B cell (primary cell): ENCODE results near the gene ELL. TPM values are rescaled to one million over a fixed set of nuclear protein-coding genes. Genes with fewer than 3 reads are reported as not detected.
"Not testable (repeated sequence)": the region's sequence is repeated elsewhere in the genome, so short reads cannot be mapped to it uniquely, and the experiment has no call there.

ENCODE experiments used
- ATAC-seq: fragments of 200-7000 bp; cut with Tn5 transposase; one replicate; pipeline ENCODE4 v1.10.0; 2021; ENCODE audit warnings: low read depth, mild to moderate bottlenecking, moderate number of reproducible peaks, moderate library complexity
- CTCF ChIA-PET: fragments of 350-600 bp; sonication (Branson Sonifier 250); formaldehyde crosslinking; loops from one replicate; lab custom pipeline; 2021; ENCODE audit warnings: antibody characterized with exemption, inconsistent platforms; lab: Charles Lee
- POLR2A ChIA-PET: fragments of 350-600 bp; sonication (Branson Sonifier 250); formaldehyde crosslinking; loops from one replicate; lab custom pipeline; 2021; ENCODE audit warnings: antibody characterized with exemption; lab: Charles Lee
- DNase-seq: peaks from one replicate; pipeline ENCODE4 v3.0.0; 2013
- H2AFZ ChIP-seq: 2 replicates; pipeline ENCODE4 v1.6.1; 2012; ENCODE audit warnings: mild to moderate bottlenecking, low read depth, low read length; ENCODE audit not compliant: insufficient read depth, poor library complexity, severe bottlenecking
- H3K27ac ChIP-seq, 2 donors: 1 replicate in 1 of 2; 2 replicates in 1 of 2; pipeline ENCODE4 v1.5.1; 2012 to 2013; ENCODE audit warnings: low read length in 2 of 2, mild to moderate bottlenecking in 2 of 2, moderate library complexity in 1 of 2
- H3K27me3 ChIP-seq, 4 experiments: fragments of 200-600 bp in 1 of 4; sonication (generic) in 1 of 4; replicated peaks in 1 of 4; 1 replicate in 2 of 4; 2 replicates in 2 of 4; pipeline versions ENCODE4 v1.6.1 to v1.7.0; 2013 to 2016; ENCODE audit warnings: low read length in 3 of 4, mild to moderate bottlenecking in 2 of 4, mixed read lengths in 1 of 4, moderate library complexity in 1 of 4; ENCODE audit not compliant: insufficient read depth in 4 of 4, control insufficient read depth in 3 of 4; ENCODE audit errors: control extremely low read depth in 1 of 4
- H3K36me3 ChIP-seq, 2 experiments: replicated peaks in 1 of 2; 1 replicate in 1 of 2; 2 replicates in 1 of 2; pipeline versions ENCODE4 v1.6.1 to v1.7.1; 2013; ENCODE audit warnings: low read length in 1 of 2; ENCODE audit not compliant: insufficient read depth in 2 of 2, control insufficient read depth in 1 of 2; ENCODE audit errors: control extremely low read depth in 1 of 2, extremely low read depth in 1 of 2
- H3K4me1 ChIP-seq, 2 donors: fragments of 200-600 bp in 1 of 2; sonication (generic) in 1 of 2; 1 replicate in 1 of 2; 2 replicates in 1 of 2; pipeline versions ENCODE4 v1.5.1 to v1.6.1; 2013 to 2017; ENCODE audit warnings: low read length in 2 of 2; ENCODE audit not compliant: control insufficient read depth in 2 of 2, insufficient read depth in 2 of 2
- H3K4me2 ChIP-seq: replicated peaks from 2 replicates; pipeline ENCODE3; 2012; ENCODE audit warnings: mild to moderate bottlenecking, low read depth, low read length; ENCODE audit not compliant: poor library complexity, severe bottlenecking
- H3K4me3 ChIP-seq, 5 experiments: fragments of 200-600 bp in 1 of 5; sonication (generic) in 1 of 5; 1 replicate in 3 of 5; 2 replicates in 2 of 5; pipeline versions ENCODE4 v1.5.1 to v1.7.0; 2011 to 2016; ENCODE audit warnings: low read length in 4 of 5, mild to moderate bottlenecking in 4 of 5, low read depth in 2 of 5, control low read depth in 1 of 5, moderate library complexity in 1 of 5; ENCODE audit not compliant: insufficient read depth in 1 of 5; ENCODE audit errors: control extremely low read depth in 1 of 5, extremely low read depth in 1 of 5
- H3K79me2 ChIP-seq: fragments of 200-600 bp; sonication (generic); one replicate; pipeline ENCODE4 v1.6.0; 2016; ENCODE audit warnings: low read length; ENCODE audit not compliant: control insufficient read depth, insufficient read depth
- H3K9ac ChIP-seq: fragments of 200-600 bp; sonication (generic); 2 replicates; pipeline ENCODE4 v1.6.1; 2017; ENCODE audit warnings: mild to moderate bottlenecking, low read length, moderate library complexity
- H3K9me3 ChIP-seq, 3 donors: one replicate each; pipeline versions ENCODE4 v1.6.1 to v1.7.1; 2013; ENCODE audit warnings: low read length in 2 of 3; ENCODE audit not compliant: control insufficient read depth in 2 of 3, insufficient read depth in 1 of 3; ENCODE audit errors: control extremely low read depth in 1 of 3
- H4K20me1 ChIP-seq: 2 replicates; pipeline ENCODE4 v1.6.0; 2012; ENCODE audit warnings: mild to moderate bottlenecking, low read length; ENCODE audit not compliant: insufficient read depth, control insufficient read depth, poor library complexity, severe bottlenecking
- H3K27ac Mint-ChIP-seq: one replicate; pipeline ENCODE4 v1.8.0; 2021; ENCODE audit warnings: mixed read lengths
- H3K27me3 Mint-ChIP-seq: one replicate; pipeline ENCODE4 v1.8.0; 2021; ENCODE audit warnings: mixed read lengths
- H3K4me1 Mint-ChIP-seq: one replicate; pipeline ENCODE4 v1.8.0; 2021; ENCODE audit warnings: mixed read lengths
- H3K4me3 Mint-ChIP-seq: one replicate; pipeline ENCODE4 v1.8.0; 2021; ENCODE audit warnings: mixed read lengths
- H3K9me3 Mint-ChIP-seq: one replicate; pipeline ENCODE4 v1.8.0; 2022; ENCODE audit warnings: mixed read lengths; ENCODE audit not compliant: insufficient read depth
- EZH2 ChIP-seq: IDR thresholded peaks from 2 replicates; pipeline ENCODE4 v1.6.1; 2012; ENCODE audit warnings: borderline replicate concordance, low read depth, mild to moderate bottlenecking, moderate library complexity, low read length; ENCODE audit not compliant: insufficient read depth, poor library complexity, severe bottlenecking
- WGBS: methylation state at CpG from one replicate; pipeline ENCODE4 v1.1.5; 2013; ENCODE audit warnings: missing lambda C conversion rate; ENCODE audit not compliant: insufficient coverage; 5-methylcytosine and 5-hydroxymethylcytosine counted together
- intact Hi-C: fragments of 100-400 bp; cut with micrococcal nuclease; formaldehyde crosslinking; loops from one replicate; pipeline ENCODE4 v1.10.0; 2022
- polyA plus RNA-seq: library from polyadenylated mRNA; depleted of rRNA; stranded (reverse); fragments of >200 nt; gene quantifications from 2 replicates; pipeline ENCODE4 v1.2.3, GENCODE V29; 2012
- total RNA-seq, 2 donors: library from RNA; stranded (reverse); fragments of 120-200 nt in 1 of 2; gene quantifications; 1 replicate in 1 of 2; 2 replicates in 1 of 2; pipeline versions ENCODE4 v1.2.3 to v1.2.4, GENCODE V29; 2013 to 2022
- TF ChIP-seq, protein P1 (sequence below): fragments of 200-600 bp; IDR thresholded peaks from one replicate; pipeline ENCODE4 v1.8.0; 2022; ENCODE audit warnings: antibody characterized with exemption, mild to moderate bottlenecking

ELL gene
- total and polyA plus RNA-seq, 2 donors (not counting 1 experiment from before 2014, with no cell fraction given), result 21.2 to 31.4 TPM

- intact Hi-C loops, result no loop called here
- no peak overlapping the region for H3K27ac ChIP-seq
- H2AFZ ChIP-seq, result no peak overlapping the region
Measured at GRCh38 chr19:18526316-18526715, 4.4 kb upstream of the ELL start.

GRCh38 chr19:18523841-18524240 is 2.0 kb upstream of the ELL start:
- Histone ChIP-seq H3K4me1 (peaks cover 7 to 21% of the 10 kb centered on the region in 2 donors), H2AFZ (no peak overlapping the region), H3K4me2 (no peak overlapping the region), H3K4me3 (no peak overlapping the region), H3K79me2 (peaks cover 28% of the 10 kb centered on the region), H4K20me1 (peaks cover 14% of the 10 kb centered on the region), H3K27me3 (no peaks in the 10 kb centered on the region), H3K27ac (no peak overlapping the region), H3K9ac (no peak overlapping the region), H3K9me3 (no peaks in the 10 kb centered on the region), H3K36me3 (no peaks in the 10 kb centered on the region)
- ATAC-seq (no peak), DNase-seq (no peak)
- 93% methylated on average over 8 of the region's 9 CpGs for WGBS
- no peaks in the 10 kb centered on the region for H3K27me3 Mint-ChIP-seq
- TF ChIP-seq EZH2, result no peak
- TF ChIP-seq, protein P1, sequence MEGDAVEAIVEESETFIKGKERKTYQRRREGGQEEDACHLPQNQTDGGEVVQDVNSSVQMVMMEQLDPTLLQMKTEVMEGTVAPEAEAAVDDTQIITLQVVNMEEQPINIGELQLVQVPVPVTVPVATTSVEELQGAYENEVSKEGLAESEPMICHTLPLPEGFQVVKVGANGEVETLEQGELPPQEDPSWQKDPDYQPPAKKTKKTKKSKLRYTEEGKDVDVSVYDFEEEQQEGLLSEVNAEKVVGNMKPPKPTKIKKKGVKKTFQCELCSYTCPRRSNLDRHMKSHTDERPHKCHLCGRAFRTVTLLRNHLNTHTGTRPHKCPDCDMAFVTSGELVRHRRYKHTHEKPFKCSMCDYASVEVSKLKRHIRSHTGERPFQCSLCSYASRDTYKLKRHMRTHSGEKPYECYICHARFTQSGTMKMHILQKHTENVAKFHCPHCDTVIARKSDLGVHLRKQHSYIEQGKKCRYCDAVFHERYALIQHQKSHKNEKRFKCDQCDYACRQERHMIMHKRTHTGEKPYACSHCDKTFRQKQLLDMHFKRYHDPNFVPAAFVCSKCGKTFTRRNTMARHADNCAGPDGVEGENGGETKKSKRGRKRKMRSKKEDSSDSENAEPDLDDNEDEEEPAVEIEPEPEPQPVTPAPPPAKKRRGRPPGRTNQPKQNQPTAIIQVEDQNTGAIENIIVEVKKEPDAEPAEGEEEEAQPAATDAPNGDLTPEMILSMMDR, result no peak
- intact Hi-C loops, result loop anchor here (5.0 kb wide), 4 partner anchors 323 to 1297 kb away; partner anchors contain the start of genes ARMC6, MPV17L2, OCEL1 and SUGP2
- ChIA-PET POLR2A (no interaction called here), CTCF (no interaction called here)
- H3K4me3 Mint-ChIP-seq, result no peak overlapping the region
- no peak overlapping the region for H3K27ac Mint-ChIP-seq
- H3K9me3 Mint-ChIP-seq, result no peaks in the 10 kb centered on the region
- peaks cover 18% of the 10 kb centered on the region for H3K4me1 Mint-ChIP-seq

More at GRCh38 chr19:18526316-18526715, 4.4 kb upstream of the ELL start:
- ChIA-PET POLR2A (interaction anchor here (0.6 kb wide), 1 partner anchor 40 kb away, joined by 4 read pairs; no protein-coding TSS in a partner anchor), CTCF (no interaction called here)
- Mint-ChIP-seq H3K4me1 (peaks cover 3% of the 10 kb centered on the region), H3K4me3 (no peak overlapping the region), H3K27ac (no peak overlapping the region), H3K9me3 (no peaks in the 10 kb centered on the region), H3K27me3 (no peaks in the 10 kb centered on the region)
- Histone ChIP-seq H3K9me3 (no peaks in the 10 kb centered on the region), H3K79me2 (peaks cover 4% of the 10 kb centered on the region), H3K27me3 (no peaks in the 10 kb centered on the region), H4K20me1 (no peaks in the 10 kb centered on the region), H3K9ac (no peak overlapping the region), H3K4me3 (no peak overlapping the region), H3K4me1 (peaks cover 3 to 5% of the 10 kb centered on the region in 2 donors), H3K4me2 (no peak overlapping the region), H3K36me3 (peaks cover 1 to 2% of the 10 kb centered on the region in 2 experiments)
- no peak for DNase-seq
- TF ChIP-seq EZH2, result no peak
- TF ChIP-seq, protein P1, result no peak
- WGBS, result 92% methylated on average over 7 of the region's 9 CpGs
- ATAC-seq, result no peak

- not testable (repeated sequence) for ATAC-seq, H3K36me3 ChIP-seq, H3K9me3 Mint-ChIP-seq, H3K27me3 ChIP-seq, H3K9me3 ChIP-seq, DNase-seq, H3K27me3 Mint-ChIP-seq
- CTCF ChIA-PET, result interaction anchor here (3.9 to 4.4 kb wide), 3 partner anchors 35 to 323 kb away, joined by 13 to 47 read pairs (median 20); partner anchors contain the start of gene KXD1
- Mint-ChIP-seq H3K4me1 (peaks cover 18% of the 10 kb centered on the region), H3K27ac (peak overlapping the region; percentile 95), H3K4me3 (peak overlapping the region; percentile 90)
- Histone ChIP-seq H3K4me3 (peak overlapping the region in 4 of 5 experiments; percentile 13 to 46 (median 32)), H3K4me1 (peaks cover 7 to 23% of the 10 kb centered on the region in 2 donors), H3K4me2 (peak overlapping the region; percentile 76), H3K9ac (peak overlapping the region; percentile 46), H3K27ac (peak overlapping the region; percentile 89 to 92), H3K79me2 (peaks cover 37% of the 10 kb centered on the region), H2AFZ (peak overlapping the region; percentile 60), H4K20me1 (peaks cover 23% of the 10 kb centered on the region)
- POLR2A ChIA-PET, result interaction anchor here (0.5 to 4.2 kb wide), 8 partner anchors 17 to 636 kb away, joined by 3 to 44 read pairs (median 4); partner anchors contain the start of genes FKBP8, KXD1 and REX1BD
- 86% methylated on average over 9 of the region's 19 CpGs for WGBS
- intact Hi-C loops, result loop anchor here (1.0 to 5.0 kb wide), 12 partner anchors 20 to 1296 kb away; partner anchors contain the start of genes ARMC6, COPE, DDX49 and FKBP8
Measured at GRCh38 chr19:18522862-18523440, 1.1 kb upstream of the ELL start.
